HG03469 (cell line): Measurements from ENCODE around the gene CAMTA1.
"Not testable (repeated sequence)": the region's sequence is repeated elsewhere in the genome, so short reads cannot be mapped to it uniquely, and the experiment has no call there.

Experiments
- ATAC-seq: cut with Tn5 transposase; IDR thresholded peaks from one replicate; pipeline ENCODE4 v1.9.1; 2021; ENCODE audit warnings: mild to moderate bottlenecking, moderate library complexity, moderate number of reproducible peaks; ENCODE audit not compliant: unreplicated experiment

Gene CAMTA1

GRCh38 chr1:7319196-7319595 lies 533.9 kb downstream of the CAMTA1 start:
- ATAC-seq: no peak

- no peak for ATAC-seq
Observed at GRCh38 chr1:7320661-7321060, 535.4 kb downstream of the CAMTA1 start.

GRCh38 chr1:7322283-7322785 lies 537.1 kb downstream of the CAMTA1 start:
- no peak for ATAC-seq

- no peak for ATAC-seq
Observed at GRCh38 chr1:7322912-7323311, 537.7 kb downstream of the CAMTA1 start.

- no peak for ATAC-seq
Observed at GRCh38 chr1:7325254-7325653, 540.0 kb downstream of the CAMTA1 start.

- ATAC-seq: no peak
Observed at GRCh38 chr1:7326366-7326765, 541.1 kb downstream of the CAMTA1 start.

- no peak for ATAC-seq
Observed at GRCh38 chr1:7327849-7328248, 542.6 kb downstream of the CAMTA1 start.

- ATAC-seq: no peak
Observed at GRCh38 chr1:7329868-7330615, 544.8 kb downstream of the CAMTA1 start.

- not testable (repeated sequence) for ATAC-seq
Observed at GRCh38 chr1:7330726-7331125, 545.5 kb downstream of the CAMTA1 start.

- no peak for ATAC-seq
Observed at GRCh38 chr1:7331926-7332535, 546.8 kb downstream of the CAMTA1 start.

GRCh38 chr1:7333094-7333493 lies 547.8 kb downstream of the CAMTA1 start:
- no peak for ATAC-seq

- no peak for ATAC-seq
Observed at GRCh38 chr1:7333620-7334019, 548.4 kb downstream of the CAMTA1 start.

GRCh38 chr1:7334475-7335035 lies 549.3 kb downstream of the CAMTA1 start:
- ATAC-seq: no peak

- no peak for ATAC-seq
Observed at GRCh38 chr1:7335224-7335879, 550.1 kb downstream of the CAMTA1 start.

GRCh38 chr1:7338439-7338838 lies 553.2 kb downstream of the CAMTA1 start:
- ATAC-seq: no peak

GRCh38 chr1:7339014-7339413 lies 553.8 kb downstream of the CAMTA1 start:
- ATAC-seq: no peak

- no peak for ATAC-seq
Observed at GRCh38 chr1:7339953-7340352, 554.7 kb downstream of the CAMTA1 start.

- ATAC-seq: no peak
Observed at GRCh38 chr1:7341145-7341905, 556.1 kb downstream of the CAMTA1 start.

- ATAC-seq: no peak
Observed at GRCh38 chr1:7343882-7344281, 558.6 kb downstream of the CAMTA1 start.

GRCh38 chr1:7344299-7344698 lies 559.0 kb downstream of the CAMTA1 start:
- ATAC-seq: no peak

- no peak for ATAC-seq
Observed at GRCh38 chr1:7345516-7345915, 560.3 kb downstream of the CAMTA1 start.
